C4-2B (cell line): Measurements from ENCODE around the gene SLC22A5.

ENCODE experiments used
- H3K27ac ChIP-seq: fragments of 450-650 bp; 2 replicates; pipeline ENCODE4 v1.5.1; 2017
- ZFX ChIP-seq: fragments of 450-650 bp; IDR thresholded peaks from 2 replicates; pipeline ENCODE4 v1.6.1; 2017
- TF ChIP-seq, protein P1 (sequence below): fragments of 450-650 bp; conservative IDR thresholded peaks from 2 replicates; pipeline ENCODE4 v1.5.1; 2017; ENCODE audit warnings: mild to moderate bottlenecking

Gene SLC22A5

DNA sequence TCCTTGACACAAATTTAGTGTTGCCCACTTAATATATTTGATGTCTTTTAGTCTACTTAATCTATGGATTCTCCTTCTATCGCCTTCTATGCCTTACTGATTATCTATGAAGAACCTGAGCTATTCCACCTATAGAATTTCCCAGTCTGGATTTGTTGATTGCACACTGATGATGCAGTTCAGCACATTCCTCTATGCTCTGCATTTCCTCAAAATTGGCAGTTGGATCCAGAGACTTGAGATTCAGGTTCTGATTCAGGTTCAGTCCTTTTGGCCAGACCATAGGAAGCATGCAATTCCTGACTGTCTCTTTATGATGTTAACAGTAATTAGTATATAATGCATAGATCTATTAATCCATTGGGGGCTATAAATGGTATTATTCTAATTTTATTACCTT, 13.8 kb downstream of the SLC22A5 start:
- H3K27ac ChIP-seq: no peak overlapping the region
- TF ChIP-seq ZFX: no peak
- TF ChIP-seq, protein P1, sequence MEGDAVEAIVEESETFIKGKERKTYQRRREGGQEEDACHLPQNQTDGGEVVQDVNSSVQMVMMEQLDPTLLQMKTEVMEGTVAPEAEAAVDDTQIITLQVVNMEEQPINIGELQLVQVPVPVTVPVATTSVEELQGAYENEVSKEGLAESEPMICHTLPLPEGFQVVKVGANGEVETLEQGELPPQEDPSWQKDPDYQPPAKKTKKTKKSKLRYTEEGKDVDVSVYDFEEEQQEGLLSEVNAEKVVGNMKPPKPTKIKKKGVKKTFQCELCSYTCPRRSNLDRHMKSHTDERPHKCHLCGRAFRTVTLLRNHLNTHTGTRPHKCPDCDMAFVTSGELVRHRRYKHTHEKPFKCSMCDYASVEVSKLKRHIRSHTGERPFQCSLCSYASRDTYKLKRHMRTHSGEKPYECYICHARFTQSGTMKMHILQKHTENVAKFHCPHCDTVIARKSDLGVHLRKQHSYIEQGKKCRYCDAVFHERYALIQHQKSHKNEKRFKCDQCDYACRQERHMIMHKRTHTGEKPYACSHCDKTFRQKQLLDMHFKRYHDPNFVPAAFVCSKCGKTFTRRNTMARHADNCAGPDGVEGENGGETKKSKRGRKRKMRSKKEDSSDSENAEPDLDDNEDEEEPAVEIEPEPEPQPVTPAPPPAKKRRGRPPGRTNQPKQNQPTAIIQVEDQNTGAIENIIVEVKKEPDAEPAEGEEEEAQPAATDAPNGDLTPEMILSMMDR: no peak

DNA sequence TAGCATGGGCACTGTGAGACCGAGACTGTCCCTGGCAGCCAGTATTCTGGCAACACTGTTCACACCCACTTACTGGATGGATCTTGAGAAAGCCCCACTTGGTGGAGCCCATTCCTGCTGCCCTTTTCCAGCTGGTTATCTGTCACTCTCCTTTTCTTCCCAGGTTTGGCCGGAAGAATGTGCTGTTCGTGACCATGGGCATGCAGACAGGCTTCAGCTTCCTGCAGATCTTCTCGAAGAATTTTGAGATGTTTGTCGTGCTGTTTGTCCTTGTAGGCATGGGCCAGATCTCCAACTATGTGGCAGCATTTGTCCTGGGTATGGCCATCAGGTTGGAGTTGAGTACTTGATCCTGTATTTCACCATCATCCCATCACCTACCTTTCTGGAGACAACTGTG, 14.5 kb downstream of the SLC22A5 start:
- no peak overlapping the region; the same call in 1 of the 2 replicates for H3K27ac ChIP-seq
- TF ChIP-seq ZFX: no peak
- TF ChIP-seq, protein P1: no peak

DNA sequence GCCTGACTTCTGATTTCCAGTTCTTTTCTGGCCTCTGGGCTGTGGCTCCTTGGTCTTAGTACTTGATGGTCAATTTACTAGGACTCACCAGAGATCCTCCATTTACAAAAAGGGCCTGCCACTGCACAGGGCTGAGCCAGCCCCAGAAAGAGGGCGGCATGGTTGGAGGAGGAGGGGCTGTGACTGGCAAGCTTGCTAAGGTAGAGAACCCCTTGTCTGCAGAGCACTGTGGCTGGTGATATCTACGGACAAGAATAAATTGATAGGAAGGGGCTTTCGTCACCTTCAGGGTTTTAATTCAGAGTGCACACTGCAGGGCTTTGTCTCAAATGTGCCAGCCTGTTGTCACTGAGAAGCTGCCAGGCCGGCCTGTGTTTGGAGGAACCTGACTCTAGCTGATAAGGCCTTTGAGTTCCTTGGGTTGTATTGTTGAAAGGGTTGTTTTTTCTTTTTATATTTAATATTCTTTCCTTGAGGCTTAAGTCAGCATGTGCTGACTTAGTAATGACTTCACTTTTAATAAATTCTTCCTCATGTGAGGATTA, 15.1 kb downstream of the SLC22A5 start:
- H3K27ac ChIP-seq: no peak overlapping the region; the same call in 1 of the 2 replicates
- TF ChIP-seq ZFX: no peak
- TF ChIP-seq, protein P1: no peak

- no peak for TF ChIP-seq ZFX
- TF ChIP-seq, protein P1: peak; percentile 86
- H3K27ac ChIP-seq: peak overlapping the region; percentile 10; the same call in 1 of the 2 replicates
Observed at GRCh38 chr5:132385326-132386105, 16.0 kb downstream of the SLC22A5 start.

DNA sequence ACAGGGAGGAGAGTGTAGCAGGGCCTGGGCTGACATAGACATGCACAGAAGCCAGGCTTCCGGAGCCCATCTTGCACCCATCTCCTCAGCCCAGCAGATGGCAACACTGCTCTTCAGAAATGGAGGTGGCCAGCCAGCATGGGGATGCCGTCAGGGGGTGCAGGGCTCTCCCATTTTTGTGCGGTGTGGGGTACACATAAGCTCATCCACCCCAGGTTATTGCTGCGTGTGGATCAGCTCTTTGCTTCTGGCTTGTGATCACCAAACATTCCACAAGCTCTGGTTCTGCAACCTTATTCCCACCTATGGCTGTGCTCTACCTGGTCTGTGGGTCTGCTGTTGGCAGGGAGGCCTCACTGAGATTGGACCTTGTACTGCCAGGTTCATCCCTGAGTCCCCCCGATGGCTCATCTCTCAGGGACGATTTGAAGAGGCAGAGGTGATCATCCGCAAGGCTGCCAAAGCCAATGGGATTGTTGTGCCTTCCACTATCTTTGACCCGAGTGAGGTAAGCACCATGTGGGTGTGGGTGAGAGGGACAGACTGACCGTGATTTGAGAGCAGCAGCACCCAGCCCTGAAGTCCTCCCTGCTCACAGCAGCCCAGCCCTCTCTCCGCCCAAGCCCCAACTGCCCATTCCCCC, 17.3 kb downstream of the SLC22A5 start:
- peak overlapping the region; percentile 38 for H3K27ac ChIP-seq
- no peak for TF ChIP-seq ZFX
- TF ChIP-seq, protein P1: peak; percentile 48

- H3K27ac ChIP-seq: peak overlapping the region; percentile 74
- no peak for TF ChIP-seq ZFX
- TF ChIP-seq, protein P1: no peak
Observed at GRCh38 chr5:132387640-132388117, 18.2 kb downstream of the SLC22A5 start.
